HG03045 (cell line): ENCODE measurements around the gene CYP3A4.
"Not testable (repeated sequence)": the region's sequence is repeated elsewhere in the genome, so short reads cannot be mapped to it uniquely, and the experiment has no call there.

Source experiments
- ATAC-seq: cut with Tn5 transposase; IDR thresholded peaks from one replicate; pipeline ENCODE4 v1.9.1; 2021; ENCODE audit warnings: mild to moderate bottlenecking, moderate library complexity; ENCODE audit not compliant: unreplicated experiment

The CYP3A4 gene

DNA sequence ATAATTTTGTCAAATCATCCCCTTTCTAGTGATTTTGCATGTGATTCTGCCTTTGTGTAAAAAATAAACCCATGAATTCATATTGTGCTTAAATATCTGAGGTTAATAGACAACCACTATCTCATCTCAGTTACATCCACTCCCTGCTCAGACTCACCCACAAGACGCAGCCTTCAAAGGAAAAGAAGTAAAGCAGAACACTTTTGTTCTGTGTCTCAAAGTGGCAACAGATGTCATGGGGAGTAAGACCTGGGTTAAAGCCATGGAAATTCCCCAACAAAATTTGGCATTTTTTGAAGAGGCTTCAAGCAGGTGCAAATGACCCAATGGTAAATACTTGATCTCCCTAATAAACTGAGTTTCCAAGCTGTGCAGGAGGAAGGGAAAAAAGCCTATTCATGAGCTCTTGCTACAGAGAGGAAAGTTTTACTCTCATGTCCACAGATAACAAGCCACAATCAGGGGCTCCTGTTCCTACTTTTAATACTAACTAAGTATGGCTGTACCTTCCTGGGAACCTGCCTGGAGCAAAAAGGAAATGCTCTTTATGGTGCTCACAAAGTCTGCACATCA is 53.7 kb downstream of the CYP3A4 start:
- ATAC-seq, result no peak

DNA sequence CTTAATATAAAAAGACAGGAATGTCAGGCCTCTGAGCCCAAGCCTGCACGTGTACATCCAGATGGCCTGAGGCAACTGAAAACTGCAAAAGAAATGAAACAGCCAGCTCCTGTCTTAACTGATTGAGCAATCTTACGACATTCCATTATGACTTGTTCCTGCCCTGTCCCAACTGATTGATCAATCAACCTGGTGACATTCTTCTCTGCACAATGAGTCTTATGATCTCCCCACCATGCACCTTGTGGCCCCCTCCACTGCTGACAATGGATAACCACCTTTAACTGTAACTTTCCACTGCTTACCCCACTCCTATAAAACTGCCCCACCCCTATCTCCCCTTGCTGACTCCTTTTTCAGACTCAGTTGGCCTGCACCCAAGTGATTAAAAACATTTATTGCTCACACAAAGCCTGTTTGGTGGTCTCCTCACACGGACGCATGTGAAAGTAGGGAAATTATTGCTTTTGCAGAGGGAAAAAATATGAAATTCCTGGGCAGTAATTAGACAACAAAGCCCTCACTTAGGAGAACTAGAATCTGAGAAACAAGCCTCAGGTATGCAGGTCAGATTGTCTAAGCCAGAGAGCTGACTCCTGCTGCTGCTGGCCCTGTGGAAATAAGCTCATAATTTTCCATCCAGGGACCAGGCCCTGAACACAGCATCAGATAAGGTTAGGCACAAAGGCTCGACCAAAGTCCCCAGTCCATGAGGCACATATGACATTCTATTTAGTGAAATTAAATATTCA is 54.3 kb downstream of the CYP3A4 start:
- ATAC-seq, result no peak

DNA sequence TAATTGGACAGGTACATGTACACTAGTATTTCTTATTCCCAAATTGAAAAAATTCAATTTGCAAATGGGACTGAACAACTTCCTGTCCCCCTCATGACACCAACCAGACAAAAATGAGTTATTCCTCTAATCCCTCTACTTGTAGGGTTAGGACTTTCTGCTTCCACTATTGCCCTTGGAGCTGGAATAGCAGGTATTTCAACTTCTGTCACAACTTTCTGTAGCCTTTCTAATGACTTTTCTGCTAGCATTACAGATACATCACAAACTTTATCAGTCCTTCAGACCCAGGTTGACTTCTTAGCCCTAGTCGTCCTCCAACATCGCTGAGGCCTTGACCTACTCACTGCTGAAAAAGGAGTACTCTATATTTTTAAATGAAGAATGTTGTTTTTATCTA is 55.4 kb downstream of the CYP3A4 start:
- no peak for ATAC-seq

DNA sequence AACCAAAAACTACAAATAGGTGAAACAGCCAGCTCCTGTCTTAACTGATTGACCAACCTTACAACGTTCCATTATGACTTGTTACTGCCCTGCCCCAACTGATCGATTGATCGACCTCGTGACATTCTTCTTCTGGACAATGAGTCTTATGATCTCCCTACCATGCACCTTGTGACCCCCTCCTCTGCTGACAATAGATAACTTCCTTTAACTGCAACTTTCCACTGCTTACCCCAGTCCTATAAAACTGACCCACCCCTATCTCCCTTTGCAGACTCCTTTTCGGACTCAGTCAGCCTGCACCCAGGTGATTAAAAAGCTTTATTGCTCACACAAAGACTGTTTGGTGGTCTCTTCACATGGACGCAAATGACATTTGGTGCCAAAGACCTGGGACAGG is 60.8 kb downstream of the CYP3A4 start:
- not testable (repeated sequence) for ATAC-seq

DNA sequence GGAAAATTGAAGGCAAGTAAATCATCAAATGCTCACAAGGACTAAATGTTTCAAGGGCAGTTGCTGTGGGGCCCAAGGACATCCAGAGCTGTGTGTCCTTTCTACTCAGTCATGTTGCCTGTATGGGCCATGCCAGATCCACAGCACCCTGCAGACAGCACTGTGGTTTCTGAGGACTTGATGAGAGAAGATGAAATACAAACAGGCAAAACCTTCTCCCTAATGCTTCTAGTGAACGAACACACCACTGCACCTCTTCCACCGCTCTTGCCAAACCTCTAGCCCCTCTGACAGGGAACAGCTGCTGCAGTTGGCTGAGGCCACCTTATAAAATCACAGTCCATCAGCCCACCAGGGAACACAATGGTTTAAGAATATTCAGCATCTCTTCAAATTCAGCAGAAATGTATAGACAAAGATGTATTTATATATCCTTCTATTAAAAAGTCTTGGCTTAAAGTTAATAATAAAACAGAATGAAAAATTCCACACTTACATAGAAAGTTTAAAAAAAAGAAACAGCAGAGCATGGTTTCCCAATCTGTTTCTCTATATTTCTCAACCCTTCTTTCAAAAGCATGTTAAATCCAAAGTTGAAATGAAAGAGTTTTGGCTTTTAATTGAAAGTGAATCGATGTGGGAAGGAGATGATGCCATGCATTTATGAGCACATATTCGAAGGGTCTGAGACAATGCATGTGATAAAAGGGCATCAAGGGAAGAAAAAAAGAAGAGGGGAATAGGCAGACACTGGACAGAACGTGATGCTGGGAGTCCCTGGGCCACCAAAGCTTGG is 63.0 kb downstream of the CYP3A4 start:
- ATAC-seq, result no peak

DNA sequence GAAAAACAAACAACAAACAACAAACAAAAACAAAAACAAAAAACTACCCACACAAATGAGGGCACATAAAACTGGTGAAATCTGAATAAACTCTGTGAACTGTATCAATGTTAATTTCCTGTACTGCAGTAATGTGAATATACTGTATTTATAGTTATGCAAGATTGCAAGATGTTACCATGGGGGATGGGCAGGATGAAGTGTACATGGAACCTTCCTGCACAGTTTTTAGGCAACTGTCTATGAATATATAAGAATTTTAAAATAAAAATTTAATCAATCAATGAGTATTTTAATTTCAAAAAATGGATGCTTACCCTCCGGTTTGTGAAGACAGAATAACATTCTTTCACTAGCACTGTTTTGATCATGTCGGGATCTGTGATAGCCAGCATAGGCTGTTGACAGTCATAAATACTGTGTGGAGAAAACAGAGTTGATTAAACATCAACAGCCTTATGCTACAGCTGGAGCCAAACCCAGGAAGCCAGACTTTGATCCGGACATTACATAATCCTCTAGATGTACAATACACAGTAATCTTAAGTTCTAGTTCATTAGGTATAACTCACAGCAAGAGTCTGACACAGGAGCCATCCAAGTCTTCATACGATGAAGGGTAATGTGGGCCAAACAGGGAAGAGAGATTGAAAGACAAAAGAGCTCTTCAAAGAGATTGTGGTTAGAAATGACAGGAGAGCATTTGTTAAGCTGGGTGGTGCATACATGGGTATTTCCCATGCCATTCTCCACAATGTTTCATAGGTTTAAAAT is 63.8 kb downstream of the CYP3A4 start:
- no peak for ATAC-seq

DNA sequence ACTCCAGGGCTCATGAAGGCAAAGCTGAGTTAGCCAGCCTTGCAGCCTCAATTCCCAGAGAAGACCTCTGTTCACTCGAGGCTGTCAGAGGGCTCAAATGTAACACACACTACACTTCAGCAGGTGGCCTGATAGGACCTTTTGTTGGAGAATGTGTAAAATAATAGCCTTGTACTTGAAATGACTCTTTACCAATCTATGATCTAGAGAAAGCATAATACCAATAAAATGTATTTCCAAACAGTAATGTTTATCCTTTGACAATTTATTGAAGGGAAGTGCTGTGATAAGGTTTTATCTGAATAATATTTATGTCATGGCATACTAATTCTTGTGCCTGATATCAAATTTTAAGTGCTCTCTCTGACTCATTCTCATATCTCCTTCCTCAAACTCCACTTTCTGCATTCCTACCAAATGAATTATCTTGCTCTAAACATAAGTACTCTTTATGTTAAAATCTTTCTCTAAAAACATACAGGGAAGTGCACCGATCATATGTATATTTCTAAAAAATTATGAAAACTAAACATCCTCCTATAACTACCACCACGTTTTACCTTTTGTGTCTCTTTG is 69.9 kb downstream of the CYP3A4 start:
- no peak for ATAC-seq

DNA sequence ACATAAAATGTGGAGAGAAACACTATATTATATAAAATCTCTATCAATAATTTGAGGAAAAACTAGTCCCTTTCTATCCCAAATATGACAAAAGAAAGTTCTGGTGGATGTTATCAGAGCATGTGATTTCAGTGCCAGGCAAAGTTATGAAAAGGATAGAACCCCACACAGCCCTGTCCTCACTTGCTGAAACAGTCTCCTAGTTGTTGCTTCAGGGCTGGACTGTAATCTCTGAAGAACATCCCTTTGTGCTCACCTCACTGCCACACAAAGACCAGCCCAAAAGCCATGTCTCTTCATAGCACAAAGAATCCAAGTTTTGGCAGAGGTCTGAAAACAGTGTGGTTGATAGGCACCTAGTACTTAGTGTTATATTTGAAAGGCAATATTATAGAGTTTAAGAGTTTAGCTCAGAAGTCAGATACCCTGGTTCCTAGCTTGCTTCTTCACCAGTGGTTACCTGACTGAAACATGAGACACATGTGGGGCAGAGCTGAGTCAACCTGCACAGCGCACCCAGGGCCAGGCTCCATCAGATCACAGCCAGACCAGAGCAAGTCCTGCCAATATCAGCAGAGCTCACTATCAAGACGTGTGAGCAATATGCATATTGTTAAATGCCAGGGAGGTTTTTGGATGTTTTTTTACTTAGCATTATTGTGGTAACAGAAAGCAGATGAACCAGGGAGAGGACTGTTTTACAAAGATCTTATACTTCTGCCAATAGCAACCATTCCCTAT is 74.0 kb downstream of the CYP3A4 start:
- no peak for ATAC-seq

DNA sequence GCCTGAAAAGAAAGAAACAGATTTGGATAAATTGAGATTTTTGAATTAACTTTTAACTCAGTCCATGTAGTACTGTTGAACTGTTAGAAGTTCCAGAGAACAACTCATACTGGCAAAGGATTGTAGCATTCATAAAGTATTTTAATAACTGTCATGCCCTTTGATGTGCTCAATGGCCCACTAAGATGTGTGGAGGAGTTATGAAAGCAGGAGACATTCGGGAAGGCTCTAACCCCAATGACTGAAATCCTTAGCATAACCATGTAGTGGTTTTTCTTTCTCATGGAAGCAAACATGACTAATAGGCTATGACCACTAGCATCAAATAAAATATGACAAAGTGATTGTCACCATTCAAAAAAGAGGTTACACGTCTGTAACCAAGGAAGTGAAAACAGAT is 74.7 kb downstream of the CYP3A4 start:
- ATAC-seq, result no peak

DNA sequence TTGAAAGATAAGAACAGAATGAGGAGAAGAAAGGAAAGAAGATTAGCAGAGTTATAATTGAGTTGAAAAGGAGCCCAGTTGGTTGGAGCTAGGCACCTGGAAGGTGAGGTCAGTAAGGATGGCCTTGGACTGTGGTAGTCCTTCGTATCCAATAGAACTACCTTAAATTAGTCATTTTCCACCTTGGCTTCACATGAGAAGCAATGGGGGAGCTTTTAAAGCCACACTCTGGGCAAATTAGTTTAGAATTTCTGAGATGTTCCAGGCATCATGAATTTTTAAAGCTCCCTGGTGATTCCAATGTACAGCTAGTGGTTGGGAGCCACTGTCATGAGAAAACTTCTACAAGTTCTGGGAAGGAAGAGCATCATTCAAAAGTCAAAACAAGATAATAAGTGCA is 76.9 kb downstream of the CYP3A4 start:
- ATAC-seq, result no peak
